HTR-8/SVneo (cell line): ENCODE measurements around the gene RNF217.
A peak's percentile ranks its signal among the peaks of the same experiment; 100 is the strongest.
"Not testable (repeated sequence)": the region's sequence is repeated elsewhere in the genome, so short reads cannot be mapped to it uniquely, and the experiment has no call there.

Source experiments
- DNase-seq: peaks from one replicate; pipeline ENCODE4 v3.0.0; 2011; ENCODE audit warnings: low spot score, mixed read lengths; ENCODE audit not compliant: insufficient read length
- FAIRE-seq: peaks from 2 replicates; lab custom pipeline; 2011; peaks lifted over from hg19 to GRCh38; lab: Jason Lieb, UNC

The RNF217 gene

GRCh38 chr6:125046107-125046925 lies 84.1 kb downstream of the RNF217 start:
- DNase-seq, result peak; percentile 29
- peak; percentile 72 for FAIRE-seq

- DNase-seq (no peak), FAIRE-seq (no peak)
These were observed 86.0 kb downstream of the RNF217 start for GRCh38 chr6:125048274-125048673.

- DNase-seq (no peak), FAIRE-seq (peak; percentile 69)
These were observed 88.6 kb downstream of the RNF217 start for GRCh38 chr6:125050663-125051318.

GRCh38 chr6:125053809-125054208 lies 91.6 kb downstream of the RNF217 start:
- no peak for DNase-seq
- FAIRE-seq, result no peak

GRCh38 chr6:125054331-125054730 lies 92.1 kb downstream of the RNF217 start:
- FAIRE-seq (no peak), DNase-seq (no peak)

- FAIRE-seq, result no peak
- DNase-seq, result no peak
These were observed 95.4 kb downstream of the RNF217 start for GRCh38 chr6:125057392-125058246.

- DNase-seq (no peak), FAIRE-seq (no peak)
These were observed 96.3 kb downstream of the RNF217 start for GRCh38 chr6:125058546-125058945.

- no peak for DNase-seq
- no peak for FAIRE-seq
These were observed 101.1 kb downstream of the RNF217 start for GRCh38 chr6:125063307-125063706.

GRCh38 chr6:125066140-125066539 lies 103.9 kb downstream of the RNF217 start:
- DNase-seq (no peak), FAIRE-seq (no peak)

GRCh38 chr6:125066964-125067363 lies 104.7 kb downstream of the RNF217 start:
- DNase-seq (no peak), FAIRE-seq (no peak)

GRCh38 chr6:125067552-125067951 lies 105.3 kb downstream of the RNF217 start:
- no peak for FAIRE-seq
- no peak for DNase-seq

GRCh38 chr6:125073071-125073470 lies 110.8 kb downstream of the RNF217 start:
- DNase-seq, result no peak
- no peak for FAIRE-seq

- DNase-seq (no peak), FAIRE-seq (no peak)
These were observed 111.9 kb downstream of the RNF217 start for GRCh38 chr6:125074120-125074519.

GRCh38 chr6:125075073-125075472 lies 112.8 kb downstream of the RNF217 start:
- not testable (repeated sequence) for FAIRE-seq

GRCh38 chr6:125075741-125076481 lies 113.7 kb downstream of the RNF217 start:
- FAIRE-seq, result no peak

More at GRCh38 chr6:125075073-125075472, 112.8 kb downstream of the RNF217 start:
- DNase-seq, result not testable (repeated sequence)

GRCh38 chr6:125076482-125076742 lies 114.2 kb downstream of the RNF217 start:
- DNase-seq (no peak), FAIRE-seq (no peak)

More at GRCh38 chr6:125075741-125076481, 113.7 kb downstream of the RNF217 start:
- DNase-seq, result no peak

GRCh38 chr6:125077453-125077852 lies 115.2 kb downstream of the RNF217 start:
- no peak for FAIRE-seq
- DNase-seq, result no peak

GRCh38 chr6:125078602-125079321 lies 116.5 kb downstream of the RNF217 start:
- DNase-seq (no peak), FAIRE-seq (no peak)

GRCh38 chr6:125082908-125083683 lies 120.9 kb downstream of the RNF217 start:
- no peak for DNase-seq
- peak; percentile 49 for FAIRE-seq
